Chondrocyte (in vitro differentiated cells): ENCODE results near the gene AXIN1. TPM values are rescaled to one million over a fixed set of nuclear protein-coding genes. Genes with fewer than 3 reads are reported as not detected.

Source experiments
- DNase-seq: peaks from one replicate; pipeline ENCODE4 v3.0.0; 2021; ENCODE audit warnings: mixed read lengths, low spot score
- H3K27ac Mint-ChIP-seq: one replicate; pipeline ENCODE4 v1.8.0; 2021; ENCODE audit warnings: mild to moderate bottlenecking, moderate library complexity, mixed read lengths; ENCODE audit not compliant: unreplicated experiment
- H3K27me3 Mint-ChIP-seq: 2 replicates; pipeline ENCODE4 v1.8.0; 2021; ENCODE audit warnings: low read depth, mixed read lengths
- H3K36me3 Mint-ChIP-seq: 2 replicates; pipeline ENCODE4 v1.8.0; 2021; ENCODE audit warnings: low read depth, mixed read lengths
- H3K4me1 Mint-ChIP-seq: 2 replicates; pipeline ENCODE4 v1.8.0; 2021; ENCODE audit warnings: low read depth, mild to moderate bottlenecking, mixed read lengths
- H3K4me3 Mint-ChIP-seq: one replicate; pipeline ENCODE4 v1.8.0; 2021; ENCODE audit warnings: mild to moderate bottlenecking, moderate library complexity, mixed read lengths; ENCODE audit not compliant: unreplicated experiment
- H3K9me3 Mint-ChIP-seq: 2 replicates; pipeline ENCODE4 v1.8.0; 2021; ENCODE audit warnings: low read depth, mixed read lengths
- total RNA-seq: library from RNA; stranded (reverse); gene quantifications from 3 replicates; pipeline ENCODE4 v1.2.1, GENCODE V29; 2021
- TF ChIP-seq, protein P1 (sequence below): fragments of 200-600 bp; sonication (generic); IDR thresholded peaks from 2 replicates; pipeline ENCODE4 v1.5.0; 2021; ENCODE audit warnings: antibody characterized with exemption, mild to moderate bottlenecking, moderate library complexity

Gene AXIN1
- total RNA-seq, 1 donor from 2014 or later = 27.2 TPM

GRCh38 chr16:252366-253337 lies 99.9 kb downstream of the AXIN1 start:
- no peak overlapping the region for H3K4me3 Mint-ChIP-seq
- TF ChIP-seq, protein P1, sequence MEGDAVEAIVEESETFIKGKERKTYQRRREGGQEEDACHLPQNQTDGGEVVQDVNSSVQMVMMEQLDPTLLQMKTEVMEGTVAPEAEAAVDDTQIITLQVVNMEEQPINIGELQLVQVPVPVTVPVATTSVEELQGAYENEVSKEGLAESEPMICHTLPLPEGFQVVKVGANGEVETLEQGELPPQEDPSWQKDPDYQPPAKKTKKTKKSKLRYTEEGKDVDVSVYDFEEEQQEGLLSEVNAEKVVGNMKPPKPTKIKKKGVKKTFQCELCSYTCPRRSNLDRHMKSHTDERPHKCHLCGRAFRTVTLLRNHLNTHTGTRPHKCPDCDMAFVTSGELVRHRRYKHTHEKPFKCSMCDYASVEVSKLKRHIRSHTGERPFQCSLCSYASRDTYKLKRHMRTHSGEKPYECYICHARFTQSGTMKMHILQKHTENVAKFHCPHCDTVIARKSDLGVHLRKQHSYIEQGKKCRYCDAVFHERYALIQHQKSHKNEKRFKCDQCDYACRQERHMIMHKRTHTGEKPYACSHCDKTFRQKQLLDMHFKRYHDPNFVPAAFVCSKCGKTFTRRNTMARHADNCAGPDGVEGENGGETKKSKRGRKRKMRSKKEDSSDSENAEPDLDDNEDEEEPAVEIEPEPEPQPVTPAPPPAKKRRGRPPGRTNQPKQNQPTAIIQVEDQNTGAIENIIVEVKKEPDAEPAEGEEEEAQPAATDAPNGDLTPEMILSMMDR = no peak
- no peak for DNase-seq
- H3K27me3 Mint-ChIP-seq = no peaks in the 10 kb centered on the region
- H3K4me1 Mint-ChIP-seq = no peaks in the 10 kb centered on the region
- no peak overlapping the region for H3K27ac Mint-ChIP-seq
- H3K36me3 Mint-ChIP-seq = peaks cover 20% of the 10 kb centered on the region
- no peaks in the 10 kb centered on the region for H3K9me3 Mint-ChIP-seq

GRCh38 chr16:249431-249830 lies 103.1 kb downstream of the AXIN1 start:
- no peak for DNase-seq
- TF ChIP-seq, protein P1 = no peak
- peaks cover 9% of the 10 kb centered on the region for H3K36me3 Mint-ChIP-seq
- H3K27me3 Mint-ChIP-seq = no peaks in the 10 kb centered on the region
- no peak overlapping the region for H3K4me3 Mint-ChIP-seq
- no peaks in the 10 kb centered on the region for H3K9me3 Mint-ChIP-seq
- no peak overlapping the region for H3K27ac Mint-ChIP-seq
- H3K4me1 Mint-ChIP-seq = no peaks in the 10 kb centered on the region

GRCh38 chr16:247027-247426 lies 105.5 kb downstream of the AXIN1 start:
- TF ChIP-seq, protein P1 = no peak
- Mint-ChIP-seq H3K9me3 (no peaks in the 10 kb centered on the region), H3K4me3 (no peak overlapping the region), H3K36me3 (peaks cover 7% of the 10 kb centered on the region), H3K4me1 (no peaks in the 10 kb centered on the region), H3K27me3 (no peaks in the 10 kb centered on the region), H3K27ac (no peak overlapping the region)
- no peak for DNase-seq

DNA sequence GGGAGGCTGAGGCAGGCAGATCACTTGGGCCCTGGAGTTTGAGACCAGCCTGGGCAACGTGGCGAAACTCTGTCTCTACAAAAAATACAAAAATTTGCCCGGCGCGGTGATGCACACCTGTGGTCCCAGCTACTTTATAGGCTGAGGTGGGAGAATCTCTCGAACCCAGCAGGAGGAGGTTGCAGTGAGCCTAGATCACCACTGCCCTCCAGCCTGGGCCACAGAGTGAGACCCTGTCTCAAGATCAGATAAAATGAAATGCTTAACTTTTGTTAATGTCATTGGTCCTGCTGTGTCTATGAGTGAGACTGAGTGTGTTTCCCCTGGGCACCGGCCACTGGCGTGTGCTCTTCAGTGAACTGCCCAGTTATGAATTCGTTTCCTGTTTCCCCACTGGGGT lies 107.4 kb downstream of the AXIN1 start:
- Mint-ChIP-seq H3K27ac (no peak overlapping the region), H3K4me3 (no peak overlapping the region), H3K9me3 (no peaks in the 10 kb centered on the region), H3K36me3 (no peaks in the 10 kb centered on the region), H3K27me3 (no peaks in the 10 kb centered on the region), H3K4me1 (no peaks in the 10 kb centered on the region)
- TF ChIP-seq, protein P1 = no peak
- DNase-seq = peak; percentile 27

DNA sequence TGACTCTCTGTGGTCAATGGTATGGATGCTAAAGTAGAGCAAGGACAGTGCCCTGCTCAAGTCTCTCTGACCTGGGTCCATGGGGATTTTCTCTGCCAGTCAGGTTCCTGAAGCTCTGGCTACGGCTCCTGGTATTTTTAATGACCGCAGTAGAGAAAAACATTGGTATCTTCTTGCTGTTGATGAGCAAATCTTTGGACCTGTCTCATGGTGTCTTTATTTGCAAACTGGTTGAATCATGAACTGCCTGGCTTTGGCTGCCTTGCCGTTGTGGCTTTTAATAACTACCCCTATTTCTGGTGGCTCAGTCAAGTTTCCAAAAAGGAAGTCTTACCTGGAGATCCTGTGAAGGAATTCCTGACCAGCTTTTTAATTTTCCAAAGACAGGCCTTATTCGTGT lies 109.2 kb downstream of the AXIN1 start:
- Mint-ChIP-seq H3K4me1 (peaks cover 4% of the 10 kb centered on the region), H3K27me3 (no peaks in the 10 kb centered on the region), H3K27ac (no peak overlapping the region), H3K9me3 (no peaks in the 10 kb centered on the region), H3K4me3 (no peak overlapping the region), H3K36me3 (no peaks in the 10 kb centered on the region)
- DNase-seq = no peak
- TF ChIP-seq, protein P1 = no peak
